Amniotic epithelial cell (primary cell): ENCODE measurements around the gene RAP2B.
"Not testable (repeated sequence)": the region's sequence is repeated elsewhere in the genome, so short reads cannot be mapped to it uniquely, and the experiment has no call there.

ENCODE experiments used
- DNase-seq: peaks from one replicate; pipeline ENCODE4 v3.0.0-alpha.2; 2010; ENCODE audit warnings: low read depth

RAP2B gene

GRCh38 chr3:153161714-153162512 lies at the start of gene RAP2B:
Gene RAP2B, plus strand, starts transcription at chr3:153162226. Its CDS starts 468 bp downstream, at chr3:153162694.
- peak; percentile 92 for DNase-seq

DNA sequence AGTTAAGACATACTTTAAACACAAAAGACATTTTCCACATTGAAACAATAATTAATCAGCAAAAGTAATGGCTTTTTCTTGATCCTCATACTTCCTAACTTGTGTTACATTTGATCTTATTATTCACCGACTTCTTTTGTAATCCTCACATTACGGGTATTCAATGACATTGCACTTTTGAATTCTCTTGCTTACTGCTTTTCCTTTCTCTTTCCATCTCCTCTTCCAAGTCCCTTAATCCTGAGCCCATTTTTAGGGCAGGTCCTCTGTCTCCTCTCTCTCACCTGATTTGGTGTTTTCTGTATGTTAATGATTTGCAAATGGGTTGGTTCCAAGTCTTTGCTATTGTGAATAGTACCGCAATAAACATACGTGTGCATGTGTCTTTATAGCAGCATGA lies 48.5 kb upstream of the RAP2B start:
- no peak for DNase-seq

GRCh38 chr3:153114270-153114669 lies 47.8 kb upstream of the RAP2B start:
- not testable (repeated sequence) for DNase-seq

DNA sequence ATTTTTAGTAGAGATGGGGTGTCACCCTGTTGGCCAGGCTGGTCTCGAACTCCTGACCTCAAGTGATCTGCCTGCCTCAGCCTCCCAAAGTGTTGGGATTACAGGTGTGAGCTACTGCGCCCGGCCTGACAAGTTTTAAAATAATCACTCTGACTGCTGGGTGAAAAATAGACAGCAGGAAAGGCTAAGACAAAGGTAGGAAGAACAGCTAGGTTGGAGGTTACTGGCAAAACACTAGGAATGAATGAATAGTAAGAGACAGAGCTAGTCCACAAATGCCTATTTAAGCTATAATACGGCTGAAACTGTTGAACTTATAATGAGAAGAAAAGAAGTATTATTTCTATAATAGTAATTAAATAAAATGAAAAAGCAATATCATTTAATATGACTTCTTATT lies 46.7 kb upstream of the RAP2B start:
- no peak for DNase-seq

GRCh38 chr3:153127788-153128187 lies 34.2 kb upstream of the RAP2B start:
- DNase-seq, result no peak

GRCh38 chr3:153129426-153129825 lies 32.6 kb upstream of the RAP2B start:
- DNase-seq, result no peak

DNA sequence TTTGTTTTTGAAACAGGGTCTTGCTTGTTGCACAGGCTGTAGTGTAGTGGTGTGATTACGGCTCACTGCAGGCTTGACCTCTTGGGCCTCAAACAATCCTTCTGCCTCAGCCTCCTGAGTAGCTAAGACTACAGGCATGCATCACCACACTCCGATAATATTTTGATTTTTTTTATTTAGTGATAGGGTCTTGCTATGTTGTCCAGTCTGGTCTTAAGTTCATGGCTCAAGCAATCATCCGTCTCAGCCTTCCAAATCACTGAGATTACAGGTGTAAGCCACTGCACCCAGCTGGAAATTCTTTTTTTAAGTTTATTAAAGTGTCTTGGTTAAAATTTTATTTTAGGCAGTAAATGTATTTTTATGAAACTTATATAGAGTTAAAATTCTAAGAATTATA lies 32.2 kb upstream of the RAP2B start:
- DNase-seq, result no peak

DNA sequence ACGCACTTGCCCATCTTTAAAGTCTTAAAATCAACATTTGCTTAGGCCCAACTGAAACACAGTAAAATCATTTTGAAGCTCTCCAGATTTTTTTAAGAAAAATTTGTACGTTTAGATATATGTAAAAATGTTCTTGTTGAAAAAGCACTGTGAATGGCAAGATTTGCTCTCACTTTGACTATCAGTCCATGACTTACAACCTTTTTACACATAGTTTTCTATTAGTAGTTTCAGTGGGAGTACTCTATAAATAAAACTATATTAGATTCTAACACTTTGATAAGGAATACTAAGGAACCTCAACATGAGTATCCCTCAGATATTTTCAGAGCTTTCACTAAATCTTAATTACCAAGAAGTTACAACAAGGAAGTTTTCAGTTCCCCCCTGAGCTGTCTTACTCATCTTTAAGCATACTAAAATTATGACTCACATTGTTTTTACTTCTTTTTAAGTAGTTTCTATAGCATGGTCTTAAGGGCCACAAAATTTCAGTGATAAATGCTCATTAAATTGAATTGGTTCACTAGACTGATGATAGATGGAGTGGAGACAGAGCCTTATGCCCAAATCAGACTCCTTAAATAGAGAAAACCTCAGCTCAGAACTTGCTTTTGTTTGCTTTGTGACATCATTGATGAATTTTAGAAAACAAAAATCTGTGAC lies 31.6 kb upstream of the RAP2B start:
- DNase-seq, result peak; percentile 77

DNA sequence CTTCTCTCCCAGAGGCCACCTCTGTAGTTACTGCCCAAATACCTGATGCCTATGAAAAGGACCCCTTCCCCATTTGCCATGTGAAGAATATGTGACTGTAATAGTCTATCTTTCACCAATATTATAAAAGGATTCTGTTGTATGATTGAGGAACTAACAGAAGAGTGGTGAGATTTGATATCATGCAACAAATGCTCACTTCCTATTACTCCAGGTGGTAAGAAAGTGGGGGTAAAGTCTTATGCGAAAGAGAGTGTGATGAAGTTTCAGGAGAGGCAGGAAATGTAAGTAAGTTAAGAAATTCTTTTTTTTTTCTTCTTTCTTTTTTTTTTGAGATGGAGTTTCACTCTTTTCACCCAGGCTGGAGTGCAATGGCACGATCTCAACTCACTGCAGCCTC lies 24.4 kb upstream of the RAP2B start:
- no peak for DNase-seq

DNA sequence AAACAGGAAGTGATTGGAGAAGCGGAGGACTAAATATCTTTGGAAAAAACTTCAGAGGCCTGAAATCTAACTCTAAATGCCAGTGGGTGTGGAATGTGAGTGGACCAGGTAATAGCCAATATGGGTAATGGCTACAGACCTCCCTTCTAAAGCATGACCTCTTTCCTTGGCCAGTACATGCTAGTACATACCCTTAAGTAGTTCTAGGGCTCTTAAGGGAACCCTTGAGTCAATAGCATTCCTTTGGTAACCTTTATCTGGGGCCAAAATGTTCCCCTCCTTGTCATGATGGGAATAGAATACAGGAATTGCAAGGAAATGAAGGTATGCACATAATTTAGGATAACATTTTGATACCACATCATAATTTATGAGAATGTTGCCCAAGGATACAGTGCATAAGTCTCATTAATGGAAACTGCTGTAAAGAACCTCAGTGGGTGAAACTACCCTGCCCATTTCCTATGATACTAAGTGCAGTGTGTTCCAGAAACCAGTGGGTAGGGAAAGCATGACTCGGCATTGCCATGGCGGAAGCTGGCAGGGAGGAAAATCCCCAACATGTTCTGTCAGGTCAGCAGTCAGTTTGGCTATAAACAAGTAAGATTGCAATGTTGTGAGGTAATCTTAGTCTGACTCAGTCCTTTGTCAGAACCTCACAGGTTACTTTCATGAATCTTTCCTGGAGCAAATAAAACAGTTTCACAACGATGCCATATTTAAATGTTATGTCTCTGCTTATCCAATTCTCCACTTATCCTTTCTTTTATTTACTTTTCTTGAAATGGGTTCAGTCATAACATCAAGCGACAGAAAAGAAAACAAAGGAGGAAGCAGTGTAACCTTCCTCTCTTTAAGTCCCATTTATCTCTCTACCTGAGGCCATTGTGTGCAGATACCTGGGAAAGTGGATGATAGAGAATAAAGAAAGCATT lies 23.5 kb upstream of the RAP2B start:
- peak; percentile 98 for DNase-seq

- no peak for DNase-seq
These were observed 19.1 kb upstream of the RAP2B start for GRCh38 chr3:153142961-153143360.

DNA sequence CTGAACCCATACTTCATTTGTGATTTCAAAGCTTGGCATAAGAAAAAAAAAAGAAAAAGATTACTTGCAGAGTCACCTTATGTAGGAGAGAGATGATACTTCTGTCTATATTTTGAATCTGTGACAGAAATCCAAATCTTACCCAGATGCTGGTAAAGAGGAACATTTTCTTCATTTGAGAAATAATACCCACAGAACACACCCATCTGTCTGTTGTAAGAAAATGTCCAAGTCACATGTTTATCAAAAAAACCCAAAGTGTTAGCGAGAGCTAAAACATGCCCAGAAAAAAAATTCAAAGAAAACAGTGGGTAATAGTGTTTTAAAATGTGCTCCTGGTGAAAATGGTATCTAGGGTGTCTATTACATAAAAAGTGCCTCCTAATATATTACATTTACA lies 18.0 kb upstream of the RAP2B start:
- DNase-seq, result no peak

GRCh38 chr3:153144779-153145178 lies 17.2 kb upstream of the RAP2B start:
- peak; percentile 52 for DNase-seq

DNA sequence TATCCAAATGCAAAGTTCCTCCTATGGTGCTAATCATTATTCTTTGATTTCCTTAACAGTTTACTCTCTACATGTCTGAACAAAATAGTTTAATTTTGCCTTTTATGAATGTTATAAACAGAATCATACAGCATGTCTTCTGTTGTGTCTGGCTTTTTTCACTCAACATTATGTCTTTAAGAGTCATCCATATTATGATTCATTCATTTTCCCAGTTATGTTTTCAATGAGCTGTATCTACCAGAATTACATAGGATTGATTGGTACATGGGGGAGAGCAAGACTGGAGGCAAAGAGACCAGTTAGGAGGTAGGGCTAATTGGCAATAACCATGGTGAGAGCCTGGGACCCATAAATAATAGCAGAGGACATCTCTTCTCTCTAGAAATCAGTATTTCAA lies 16.6 kb upstream of the RAP2B start:
- DNase-seq, result peak; percentile 46

- no peak for DNase-seq
These were observed 15.6 kb upstream of the RAP2B start for GRCh38 chr3:153146191-153147053.

DNA sequence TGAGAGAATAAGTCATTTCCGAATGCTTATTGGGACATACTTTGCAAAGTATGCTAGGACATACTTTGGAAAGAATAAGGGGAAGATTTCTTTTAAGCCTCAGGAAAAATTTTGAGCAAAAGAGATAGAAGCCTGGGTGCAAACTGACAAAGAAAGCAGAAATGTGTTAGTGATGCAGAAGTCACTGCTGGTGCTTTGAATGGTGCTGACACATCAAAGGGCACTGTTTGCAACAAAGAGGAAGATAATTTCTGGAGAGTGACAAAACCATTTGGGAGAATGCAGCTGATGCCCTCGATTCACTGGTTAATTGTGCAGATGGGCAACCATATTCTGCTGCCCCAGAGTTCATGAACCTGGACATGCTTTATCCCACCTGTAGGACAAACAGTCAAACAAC lies 11.0 kb upstream of the RAP2B start:
- no peak for DNase-seq

DNA sequence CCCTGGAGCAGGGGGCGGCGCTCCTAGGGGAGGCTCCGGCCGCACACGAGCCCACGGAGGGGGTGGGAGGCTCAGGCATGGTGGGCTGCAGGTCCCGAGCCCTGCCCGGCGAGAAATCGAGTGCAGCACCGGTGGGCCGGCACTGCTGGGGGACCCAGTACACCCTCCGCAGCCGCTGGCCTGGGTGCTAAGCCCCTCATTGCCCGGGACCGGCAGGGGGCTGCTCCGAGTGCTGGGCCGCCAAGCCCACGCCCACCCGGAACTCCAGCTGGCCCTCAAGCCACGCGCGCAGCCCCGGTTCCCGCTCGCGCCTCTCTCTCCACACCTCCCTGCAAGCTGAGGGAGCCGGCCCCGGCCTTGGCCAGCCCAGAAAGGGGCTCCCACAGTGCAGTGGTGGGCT lies 6.2 kb upstream of the RAP2B start:
- DNase-seq, result not testable (repeated sequence)

DNA sequence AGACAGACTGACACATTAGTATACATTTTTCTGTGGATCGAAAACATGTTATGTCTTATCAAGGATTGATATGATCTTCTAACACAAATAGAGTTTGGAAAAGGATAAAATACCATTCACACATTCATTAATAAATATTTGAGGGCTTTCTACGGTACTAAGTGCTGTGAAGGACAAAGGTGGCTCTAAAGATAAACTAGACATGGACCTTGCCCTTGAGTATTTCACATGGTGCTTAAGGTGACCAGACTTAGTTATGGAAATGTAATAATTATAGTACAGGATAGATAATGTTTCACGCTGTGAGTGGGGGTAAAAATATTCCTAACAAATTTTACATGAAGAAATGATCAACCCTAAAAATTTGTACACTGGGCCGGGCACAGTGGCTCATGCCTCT lies 3.8 kb upstream of the RAP2B start:
- no peak for DNase-seq

DNA sequence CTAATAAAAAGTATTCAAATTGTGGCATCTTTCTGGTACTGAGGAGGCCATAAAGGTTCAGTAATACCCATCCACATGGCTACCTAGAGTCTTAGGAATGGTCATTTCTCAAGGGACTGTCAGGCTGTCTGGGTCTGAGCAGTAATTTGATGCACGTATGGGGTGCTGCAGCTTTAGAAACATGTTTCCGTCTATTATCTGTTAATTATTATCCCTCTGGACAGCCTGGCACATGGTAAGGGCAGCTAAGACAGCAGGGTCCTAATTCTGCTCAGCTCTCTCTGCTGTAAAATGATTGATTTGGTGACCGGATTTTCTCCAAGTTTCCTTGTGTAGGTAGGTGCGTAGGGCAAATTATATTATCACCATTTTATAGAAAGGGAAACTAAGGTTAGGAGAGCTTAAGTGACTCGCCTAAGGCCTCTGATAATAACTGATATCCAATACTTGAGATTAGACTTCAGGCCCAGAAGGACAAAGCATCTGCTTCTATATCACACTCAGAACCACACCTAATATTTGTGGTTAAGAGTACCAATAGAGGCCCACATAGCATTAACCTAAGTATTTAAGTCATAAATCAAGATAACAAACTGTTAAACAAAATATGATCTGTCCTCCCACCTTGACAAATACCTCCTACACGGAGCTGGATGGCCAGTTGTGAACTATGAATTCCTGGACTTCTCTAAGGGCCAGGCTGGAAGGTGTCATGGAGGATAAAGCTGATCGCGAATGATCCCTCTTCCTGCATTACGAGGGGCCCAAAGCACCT lies 2.9 kb upstream of the RAP2B start:
- peak; percentile 13 for DNase-seq

DNA sequence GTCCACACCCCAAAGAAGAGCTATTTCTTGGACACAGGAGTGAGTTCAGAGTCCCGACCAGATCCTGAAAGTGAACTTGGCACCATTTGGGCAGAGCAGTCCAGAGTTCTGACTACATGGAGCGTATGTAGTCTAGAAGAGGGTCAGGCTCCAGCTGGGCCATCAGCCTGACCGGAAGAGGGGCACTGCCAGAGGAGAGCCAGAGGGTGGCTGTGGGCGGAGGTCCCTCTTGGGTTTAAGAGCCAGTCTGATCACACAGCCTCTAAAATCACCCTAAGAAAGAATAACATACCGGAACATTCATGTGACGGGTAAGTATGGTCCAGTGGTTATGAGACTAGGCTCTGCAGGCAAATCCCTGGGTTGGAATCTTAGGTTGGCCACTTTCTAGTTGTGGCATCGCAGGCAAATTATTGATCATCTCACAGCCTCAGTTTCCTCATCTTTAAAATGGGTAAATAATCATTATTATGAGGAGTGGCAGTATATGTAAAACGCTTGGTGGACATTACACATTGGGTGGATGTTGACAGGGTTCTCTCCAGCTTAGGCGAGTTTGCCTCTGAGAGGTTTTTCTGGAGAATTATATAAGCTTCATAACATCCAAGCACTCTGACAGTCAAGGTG lies 2.1 kb upstream of the RAP2B start:
- DNase-seq, result no peak
